ENCODE results near the gene RFX8.

RFX8 gene

DNA sequence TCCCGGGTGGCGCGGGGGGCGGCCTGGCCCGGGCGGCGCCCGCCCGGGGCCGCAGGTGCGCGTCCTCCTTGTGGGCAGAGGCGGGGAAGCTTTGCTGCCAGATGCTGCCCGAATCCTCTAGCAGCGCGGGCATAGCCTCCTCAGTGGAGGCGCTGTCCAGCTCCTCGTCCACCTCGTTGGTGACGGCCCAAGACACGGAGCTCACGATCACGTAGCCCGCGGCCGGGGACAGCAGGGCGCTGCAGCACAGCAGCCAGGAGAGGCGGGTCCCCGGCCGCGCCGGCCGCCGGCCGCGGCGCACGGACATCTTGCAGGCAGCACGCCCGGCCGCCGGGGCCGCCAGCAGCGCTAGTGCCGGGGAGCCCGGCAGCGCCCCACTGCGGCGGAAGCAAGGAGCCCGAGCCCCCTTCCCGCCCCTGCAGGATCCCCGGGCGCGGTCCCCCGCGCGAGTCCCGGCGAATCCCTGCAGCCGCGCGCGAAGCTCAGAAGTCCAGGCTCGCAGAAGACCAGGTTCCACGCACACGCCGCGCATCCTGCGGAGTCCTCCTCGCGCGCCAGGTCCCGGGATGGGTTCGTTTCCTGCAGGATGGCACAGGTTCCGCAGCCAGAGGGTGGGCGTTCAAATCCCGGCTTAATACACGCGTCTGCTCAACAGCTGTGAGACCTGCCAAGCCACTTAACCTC is 87.6 kb downstream of the RFX8 start, which contains the start of gene CREG2:
Gene CREG2 (minus strand): TSS at position 353 of the 684 bp plus-strand sequence. CDS start 46 bp downstream, at position 307.
- in situ Hi-C loops (cut with MboI; ENCODE audit: low sequenced_read_pairs): no loop called here

DNA sequence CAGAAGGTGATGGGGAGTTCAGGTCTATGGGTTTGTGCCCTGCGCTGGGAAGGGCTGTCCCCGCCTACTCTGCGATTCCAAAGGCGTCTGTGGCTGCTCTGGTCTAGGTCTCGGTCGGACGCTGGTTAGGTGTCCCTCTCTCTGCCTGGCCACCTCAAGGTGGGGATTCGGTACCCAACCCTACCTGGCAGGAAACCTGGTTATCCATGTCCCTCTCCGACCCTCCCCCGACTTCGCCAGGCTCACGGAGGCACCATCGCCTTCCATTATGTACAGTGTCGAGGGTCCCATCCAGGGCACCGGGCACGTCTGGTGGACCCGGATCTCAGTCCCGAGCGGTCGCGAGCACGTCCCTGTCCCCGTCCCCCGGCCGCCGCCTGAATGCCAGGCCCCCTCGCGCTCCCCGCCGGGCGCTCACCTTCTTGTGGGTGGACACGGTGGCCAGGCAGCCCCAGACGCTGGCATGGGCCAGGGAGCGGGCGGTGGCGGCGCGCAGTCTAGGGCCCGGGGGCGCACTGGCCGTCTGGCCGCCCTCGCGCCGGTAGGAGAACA is 88.2 kb downstream of the RFX8 start:
- in situ Hi-C loops (cut with MboI; ENCODE audit: low sequenced_read_pairs): no loop called here

DNA sequence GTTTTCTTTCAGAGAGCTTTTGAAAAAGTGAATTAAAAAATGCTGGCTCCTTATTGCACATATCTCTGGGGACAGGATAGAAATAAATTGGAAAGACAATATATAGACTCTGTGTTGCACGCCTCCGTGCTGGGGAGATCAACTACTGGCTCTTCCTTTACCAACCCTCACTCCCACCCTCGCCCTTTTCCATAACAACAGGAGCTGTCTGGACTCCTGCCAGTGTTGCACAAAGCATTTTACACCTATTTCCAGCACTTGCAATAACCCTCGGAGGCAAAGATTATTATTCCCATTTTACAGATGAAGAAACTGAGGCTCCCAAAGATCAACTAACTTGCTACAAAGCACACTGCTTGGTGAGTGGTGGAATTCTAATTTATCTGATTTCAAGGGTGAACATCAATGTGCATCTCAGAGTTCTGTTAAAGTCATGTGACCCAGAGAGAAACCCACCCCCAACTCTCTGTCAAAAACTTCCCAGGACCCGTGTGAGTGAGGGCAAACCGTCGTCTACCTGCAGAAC is 91.8 kb downstream of the RFX8 start:
- in situ Hi-C loops (cut with MboI; ENCODE audit: low sequenced_read_pairs): no loop called here

DNA sequence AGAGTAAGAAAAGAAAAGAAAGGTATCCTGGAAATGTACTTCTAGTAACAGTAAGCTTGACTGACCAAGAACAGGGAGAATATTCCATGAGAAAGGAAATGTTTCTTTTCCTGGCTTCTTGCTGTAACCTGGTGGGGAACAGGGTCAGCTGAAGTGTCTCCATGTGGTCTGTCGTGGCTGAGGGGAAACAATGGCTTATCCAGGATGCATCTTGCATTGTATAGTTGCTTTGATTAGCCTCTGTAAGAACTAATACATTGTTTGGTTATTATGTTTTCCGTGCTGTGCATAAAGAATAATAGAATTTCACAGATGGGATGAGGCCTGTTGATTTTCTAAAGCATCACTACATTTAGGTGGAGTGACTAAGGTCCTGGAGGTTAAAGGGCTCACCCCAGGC is 92.5 kb downstream of the RFX8 start:
- in situ Hi-C loops (cut with MboI; ENCODE audit: low sequenced_read_pairs): no loop called here

DNA sequence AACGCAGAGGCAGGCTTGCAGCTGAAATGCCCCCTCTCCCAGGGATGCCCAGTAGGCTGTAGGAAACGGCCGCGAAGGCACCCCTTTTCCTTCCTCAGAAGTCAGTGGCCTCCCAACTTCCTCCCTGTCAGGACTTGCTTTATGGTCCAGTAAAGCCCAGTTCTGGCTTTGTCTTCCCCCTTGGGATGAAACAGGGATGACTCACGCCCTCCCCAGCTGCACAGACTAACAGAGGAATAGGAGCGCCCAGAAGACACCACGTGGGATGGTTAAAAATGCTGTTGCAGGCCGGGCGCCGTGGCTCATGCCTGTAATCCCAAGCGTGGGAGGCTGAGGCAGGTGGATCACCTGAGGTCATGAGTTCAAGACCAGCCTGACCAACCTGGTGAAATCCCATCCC is 94.5 kb downstream of the RFX8 start:
- in situ Hi-C loops (cut with MboI; ENCODE audit: low sequenced_read_pairs): no loop called here

DNA sequence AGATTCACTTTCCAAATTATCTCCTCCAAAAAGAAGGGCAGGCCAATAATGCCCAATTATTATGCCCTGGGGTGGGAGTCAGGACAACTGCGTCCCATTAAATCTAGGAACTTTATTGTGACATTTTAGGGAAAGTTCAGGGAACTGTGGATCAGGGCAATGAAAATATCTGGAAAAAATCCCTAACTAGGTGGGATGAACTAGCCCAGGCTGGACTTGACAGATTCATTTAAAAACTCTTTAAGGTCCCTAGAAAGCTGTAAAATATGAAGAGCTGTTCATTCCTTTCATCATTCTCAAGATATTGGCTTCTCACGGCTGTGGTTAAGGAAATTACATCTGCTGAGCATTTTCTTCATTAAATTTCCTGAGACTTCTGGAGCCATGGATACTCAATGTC is 95.8 kb downstream of the RFX8 start:
- in situ Hi-C loops (cut with MboI; ENCODE audit: low sequenced_read_pairs): no loop called here

DNA sequence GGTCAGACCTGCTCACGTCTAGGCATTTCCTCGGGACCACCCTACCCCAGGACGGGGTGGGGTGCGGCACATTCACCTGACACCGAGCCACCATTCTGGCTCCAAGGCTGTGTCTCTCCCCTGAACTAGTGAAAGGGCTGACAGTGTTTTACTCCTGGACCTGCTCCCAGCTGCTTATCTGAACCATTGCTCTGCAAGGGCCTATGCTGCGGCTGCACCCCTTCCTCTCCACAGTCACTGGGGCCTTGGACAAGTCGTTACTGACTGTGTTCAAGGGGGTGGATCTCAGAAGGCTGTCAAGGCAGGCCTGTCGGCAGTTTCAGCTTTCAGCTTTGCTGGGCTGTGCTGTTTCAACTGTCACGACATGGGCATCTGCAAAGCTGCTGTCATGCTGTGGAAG is 99.3 kb downstream of the RFX8 start:
- in situ Hi-C loops (cut with MboI; ENCODE audit: low sequenced_read_pairs): no loop called here

DNA sequence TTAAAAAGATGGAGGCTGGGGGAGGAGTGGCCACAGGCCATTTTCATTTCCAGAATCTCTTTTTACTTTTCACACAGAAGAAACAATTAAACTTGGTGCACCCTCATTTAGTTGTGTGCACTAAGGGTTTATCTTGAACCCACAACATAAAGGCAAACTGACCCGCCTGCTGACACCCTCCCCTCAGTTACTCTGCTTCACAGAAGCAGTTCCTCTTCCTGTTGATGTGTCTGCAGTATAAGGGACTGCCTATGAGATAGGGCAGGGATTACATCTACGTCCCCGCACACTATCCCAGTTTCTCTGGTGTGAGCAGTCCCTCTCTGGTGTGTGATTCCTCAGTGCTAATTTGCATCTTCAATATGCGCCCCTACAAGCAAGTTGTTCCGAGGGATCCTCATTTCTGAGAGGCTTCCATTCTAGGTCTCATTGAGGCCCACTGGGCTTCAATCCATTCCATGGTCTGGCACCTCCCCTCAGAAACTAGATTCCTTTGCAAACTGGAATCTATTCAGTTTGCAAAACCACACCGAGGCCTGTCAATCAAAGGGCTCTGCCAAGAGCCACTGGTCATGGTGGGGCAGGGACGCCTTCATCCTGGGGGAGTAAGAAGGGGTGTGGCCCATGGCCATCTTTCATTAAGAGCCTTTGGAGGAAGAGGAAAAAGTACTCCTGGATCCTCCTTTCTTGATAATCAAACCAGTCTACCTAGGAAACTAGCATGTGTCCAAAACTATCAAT is 99.9 kb downstream of the RFX8 start:
- in situ Hi-C loops (cut with MboI; ENCODE audit: low sequenced_read_pairs): no loop called here

DNA sequence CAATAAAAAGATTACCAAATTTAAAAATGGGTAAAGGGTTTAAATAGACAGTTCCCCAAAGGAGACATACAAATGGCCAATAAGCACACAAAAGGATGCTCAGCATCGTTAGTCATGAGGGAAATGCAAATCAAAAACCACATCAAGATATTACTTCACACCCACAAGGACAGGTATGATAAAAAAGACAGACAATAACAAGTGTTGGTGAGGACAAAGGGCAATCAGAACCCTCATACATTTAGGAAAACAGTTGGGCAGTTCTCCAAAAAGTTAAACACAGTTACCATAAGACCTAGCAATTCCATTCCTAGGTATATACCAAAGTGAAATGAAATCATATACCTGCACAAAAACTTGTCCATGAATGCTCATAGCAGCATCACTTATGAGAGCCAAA is 102.1 kb downstream of the RFX8 start:
- in situ Hi-C loops (cut with MboI; ENCODE audit: low sequenced_read_pairs): no loop called here

DNA sequence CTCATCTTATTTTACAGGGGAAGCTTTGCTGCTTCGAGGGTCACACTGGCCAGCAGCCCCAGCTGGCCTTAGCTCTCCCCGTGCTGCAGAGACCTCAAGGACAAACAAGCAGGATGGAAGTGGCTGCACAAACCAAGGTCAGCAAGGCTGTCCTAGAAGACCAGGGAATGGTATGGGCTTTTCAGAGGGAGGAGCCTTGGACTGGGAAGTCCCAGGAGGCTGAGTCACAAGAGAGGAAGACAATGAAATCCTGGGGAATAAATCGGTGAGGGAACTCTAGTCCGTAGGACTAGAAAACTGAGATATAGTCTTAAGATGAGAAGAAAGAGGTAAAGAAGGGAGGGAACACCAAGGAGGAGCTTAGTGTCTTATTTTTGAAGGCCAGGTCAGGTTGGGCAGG is 103.3 kb downstream of the RFX8 start:
- in situ Hi-C loops (cut with MboI; ENCODE audit: low sequenced_read_pairs): no loop called here

DNA sequence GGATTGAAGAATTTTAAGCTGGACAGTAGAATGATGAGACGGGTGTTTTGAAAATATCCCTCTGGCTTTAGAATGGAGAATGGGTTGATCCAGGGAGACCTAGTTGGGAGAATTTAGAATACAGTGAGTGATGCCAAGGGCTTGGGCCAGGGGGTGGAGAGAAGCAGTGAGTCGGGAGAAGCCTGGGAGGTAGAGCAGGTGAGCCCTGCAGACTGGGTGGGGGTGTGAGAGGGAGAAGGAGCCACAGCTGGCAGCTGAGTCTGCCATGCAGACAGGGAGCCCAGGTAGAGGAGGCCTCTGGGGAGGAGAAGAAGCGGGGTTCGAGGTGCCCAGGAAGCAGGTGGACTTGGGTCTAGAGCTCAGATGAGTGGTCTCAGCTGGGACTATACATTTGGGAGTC is 105.8 kb downstream of the RFX8 start:
- in situ Hi-C loops (cut with MboI; ENCODE audit: low sequenced_read_pairs): no loop called here

DNA sequence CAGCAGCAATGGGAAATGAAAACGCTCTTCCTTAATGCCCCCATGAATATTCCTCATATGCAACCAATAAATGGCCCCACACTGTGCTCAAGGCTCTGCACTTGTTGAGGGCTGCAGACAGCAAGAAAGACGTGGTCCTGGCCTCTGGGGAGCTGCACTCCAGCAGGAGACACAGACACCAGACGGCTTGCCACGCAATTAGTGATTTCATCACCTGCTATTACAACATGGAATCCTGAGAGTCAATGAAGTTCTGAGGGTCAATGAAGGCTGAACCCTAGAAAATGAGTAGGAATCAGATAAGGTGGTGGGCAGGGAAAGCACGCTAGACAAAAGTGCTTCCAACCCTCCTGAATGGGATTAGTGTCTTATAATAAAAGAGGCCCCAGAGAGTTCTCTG is 106.5 kb downstream of the RFX8 start:
- in situ Hi-C loops (cut with MboI; ENCODE audit: low sequenced_read_pairs): no loop called here

DNA sequence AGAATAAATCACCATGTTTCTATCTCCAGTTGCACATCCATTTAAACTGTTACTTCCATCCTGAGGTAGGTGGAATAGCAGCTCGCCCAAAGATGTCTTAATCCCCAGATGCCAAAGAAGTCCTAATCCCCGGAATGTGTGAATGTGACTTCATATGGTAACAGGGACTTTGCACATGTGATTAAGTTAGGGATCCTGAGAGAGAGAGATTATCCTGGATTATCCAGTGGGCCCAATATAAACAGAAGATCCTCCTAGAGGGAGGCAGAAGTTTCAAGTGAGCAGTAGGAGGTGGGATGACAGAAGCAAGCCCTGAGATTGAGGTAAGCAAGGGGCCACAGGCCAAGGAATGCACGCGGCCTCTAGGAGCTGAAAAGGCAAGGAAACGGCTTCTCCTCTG is 107.4 kb downstream of the RFX8 start:
- in situ Hi-C loops (cut with MboI; ENCODE audit: low sequenced_read_pairs): no loop called here

DNA sequence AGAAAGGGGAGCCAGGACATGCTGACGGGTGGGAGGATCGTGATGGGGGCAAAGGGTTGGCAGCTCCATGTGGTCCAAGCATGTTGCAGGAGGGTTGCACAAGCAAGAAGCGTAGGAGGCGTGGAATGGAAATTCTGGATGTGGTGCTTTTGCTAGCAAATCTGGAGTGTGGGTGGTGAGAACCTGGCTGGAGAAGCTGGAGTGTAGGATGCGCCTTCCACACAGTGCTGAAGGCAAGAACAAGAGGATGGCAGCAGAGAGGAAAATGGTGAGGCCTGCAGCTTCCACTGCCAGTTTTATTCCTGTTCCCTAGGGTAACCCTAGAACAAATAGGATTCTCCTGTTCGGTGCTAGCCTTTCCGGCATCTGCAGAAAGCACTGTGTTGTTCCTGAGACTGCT is 110.0 kb downstream of the RFX8 start:
- in situ Hi-C loops (cut with MboI; ENCODE audit: low sequenced_read_pairs): no loop called here

DNA sequence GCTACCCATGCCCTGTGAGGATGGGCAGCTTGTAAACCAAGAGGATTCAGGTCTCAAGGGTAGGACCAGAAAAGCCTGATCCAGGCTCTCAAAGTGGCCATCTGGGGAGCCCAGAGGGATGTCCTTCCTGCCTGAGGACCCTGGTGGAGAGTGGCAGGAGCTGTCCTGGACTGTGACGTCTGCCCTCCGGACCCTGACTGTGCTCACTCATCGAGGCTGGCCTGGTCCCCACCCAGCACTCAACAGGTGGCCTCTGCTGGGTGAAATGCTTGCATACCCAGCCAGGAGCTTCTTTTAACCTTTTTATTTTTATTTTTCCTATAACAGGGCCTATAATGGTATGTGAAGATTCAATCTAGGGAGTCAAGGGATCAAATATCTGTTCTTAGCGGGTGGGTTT is 112.1 kb downstream of the RFX8 start:
- in situ Hi-C loops (cut with MboI; ENCODE audit: low sequenced_read_pairs): no loop called here

DNA sequence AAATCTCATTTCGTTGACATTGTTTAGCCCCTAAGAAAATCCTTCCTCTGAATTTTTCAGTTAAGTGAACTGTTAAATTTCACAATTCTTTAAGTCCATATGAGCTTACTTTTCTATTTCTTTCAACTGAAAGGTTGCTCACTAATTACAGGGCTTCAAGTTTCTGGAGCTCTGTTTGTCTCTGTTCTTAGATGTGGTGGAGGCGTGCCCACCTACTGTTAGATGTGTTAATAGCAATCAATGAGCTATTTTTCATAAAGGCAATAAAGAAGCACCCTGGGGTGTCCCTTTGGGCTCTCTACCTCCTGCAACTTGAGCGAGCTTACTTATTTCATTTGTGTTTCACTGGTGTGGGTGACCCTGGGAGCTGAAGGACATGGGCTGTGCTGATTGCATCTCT is 112.6 kb downstream of the RFX8 start:
- in situ Hi-C loops (cut with MboI; ENCODE audit: low sequenced_read_pairs): no loop called here

DNA sequence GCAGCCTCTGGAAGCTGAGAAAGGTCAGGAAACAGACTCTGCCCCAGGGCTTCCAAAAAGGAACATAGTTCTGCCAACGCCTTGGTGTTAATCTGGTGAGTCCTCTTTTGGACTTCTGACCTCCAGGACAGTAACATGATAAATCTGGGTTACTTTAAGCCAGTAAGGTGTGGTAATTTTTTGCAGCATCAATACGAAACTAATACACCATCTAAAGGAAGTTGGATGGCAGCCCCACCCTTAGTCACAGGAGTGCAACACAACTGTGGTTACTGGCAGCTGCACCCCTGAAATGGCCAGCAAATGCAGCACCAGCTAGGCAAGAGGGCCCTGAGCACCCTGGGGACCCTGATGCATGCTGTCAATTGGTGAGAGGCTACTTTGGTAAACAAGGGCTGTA is 113.4 kb downstream of the RFX8 start:
- in situ Hi-C loops (cut with MboI; ENCODE audit: low sequenced_read_pairs): no loop called here

DNA sequence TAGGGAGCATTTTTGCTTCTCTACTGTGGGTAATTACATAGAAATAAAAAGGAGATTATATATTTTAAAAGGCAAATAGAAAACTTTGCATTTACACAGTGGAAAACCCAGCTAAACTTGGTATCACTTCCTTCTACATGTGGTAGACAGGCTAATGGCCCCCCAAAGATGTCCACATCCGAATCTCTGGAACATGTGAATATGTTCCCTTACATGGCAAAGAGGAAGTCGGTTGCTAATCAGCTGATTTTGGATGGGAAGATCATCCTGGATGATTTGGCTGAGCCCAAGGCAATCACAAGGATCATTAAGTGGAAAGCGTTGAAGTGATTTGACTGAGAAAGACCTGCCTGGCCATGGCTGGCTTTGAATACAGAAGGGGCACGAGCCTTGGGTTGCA is 113.8 kb downstream of the RFX8 start:
- in situ Hi-C loops (cut with MboI; ENCODE audit: low sequenced_read_pairs): no loop called here

DNA sequence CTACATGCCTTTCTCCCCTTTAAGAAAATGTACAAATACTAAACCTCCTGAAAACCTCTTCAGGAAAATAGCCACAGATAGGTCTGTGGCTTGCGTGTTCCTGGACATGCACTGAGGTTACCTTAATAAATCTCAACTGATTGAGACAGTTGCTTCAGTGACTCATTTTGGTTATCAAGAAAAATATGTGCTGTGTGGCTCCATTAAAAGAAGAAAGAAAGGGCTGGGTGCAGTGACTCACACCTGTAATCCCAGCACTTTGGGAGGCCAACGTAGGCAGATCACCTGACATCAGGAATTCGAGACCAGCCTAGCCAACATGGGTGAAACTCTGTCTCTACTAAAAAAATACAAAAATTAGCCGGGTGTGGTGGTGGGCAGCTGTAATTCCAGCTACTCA is 114.7 kb downstream of the RFX8 start:
- in situ Hi-C loops (cut with MboI; ENCODE audit: low sequenced_read_pairs): no loop called here

DNA sequence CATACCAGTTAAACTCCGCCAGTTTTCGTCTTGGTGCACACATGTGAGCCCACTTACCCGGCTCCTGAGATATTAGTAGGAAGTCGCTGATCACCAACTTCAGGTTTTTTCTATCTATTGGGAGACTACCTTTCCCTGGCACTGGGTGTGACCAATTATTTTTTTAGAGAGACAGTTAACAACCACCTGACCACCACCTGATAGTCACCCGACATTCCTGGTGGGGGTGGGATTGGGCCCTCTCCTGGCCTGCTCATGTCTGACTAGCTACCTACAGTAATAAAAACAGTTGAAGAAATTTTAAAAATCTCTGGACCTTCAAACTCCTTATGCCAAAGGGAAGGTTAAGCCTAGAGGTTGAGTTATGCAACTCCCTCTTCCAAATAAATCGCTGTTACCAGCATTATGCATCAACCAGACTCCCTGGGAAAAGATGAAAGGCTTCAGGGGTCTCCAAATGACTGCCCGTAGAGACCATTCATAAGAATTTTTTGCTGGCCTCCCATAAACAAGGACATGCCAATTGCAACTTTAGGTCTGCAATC is 115.4 kb downstream of the RFX8 start:
- in situ Hi-C loops (cut with MboI; ENCODE audit: low sequenced_read_pairs): no loop called here

DNA sequence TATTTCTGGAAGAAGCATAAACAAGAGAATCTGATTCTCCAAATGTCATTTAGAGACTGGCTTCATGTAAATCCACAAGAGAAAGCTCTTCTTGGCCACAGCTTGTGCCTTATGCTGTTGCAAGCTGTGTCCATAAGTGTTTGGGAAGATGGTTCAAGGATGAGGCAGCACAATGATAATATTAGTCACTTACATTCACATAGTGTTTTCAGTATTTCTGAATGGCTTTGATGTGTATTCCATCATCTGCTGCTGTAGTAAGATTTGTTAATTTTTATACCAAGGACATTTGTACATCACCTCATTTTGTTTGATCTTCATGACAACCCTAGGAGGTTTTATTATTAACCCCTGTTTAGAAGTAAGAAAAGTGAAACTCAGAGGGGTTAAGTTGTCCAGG is 117.5 kb downstream of the RFX8 start:
- in situ Hi-C loops (cut with MboI; ENCODE audit: low sequenced_read_pairs): no loop called here

DNA sequence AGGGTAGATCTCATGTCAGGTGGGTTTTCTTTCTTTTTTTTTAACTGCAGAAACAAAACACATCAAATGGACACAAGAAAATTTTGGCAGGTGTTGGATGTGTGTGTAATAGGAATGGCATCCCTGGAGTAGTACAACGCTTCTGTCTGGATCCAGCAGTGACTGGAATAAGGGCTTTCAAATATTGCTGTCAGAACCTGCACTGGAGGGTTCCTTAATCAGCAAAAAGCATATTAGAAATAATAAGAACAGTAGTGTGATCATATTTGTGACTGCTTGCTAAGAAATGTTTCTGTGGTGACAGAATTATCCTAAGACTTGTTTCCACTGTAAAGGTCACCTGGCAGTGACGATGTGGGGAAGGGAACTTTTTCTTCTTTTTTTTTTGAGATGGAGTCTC is 118.4 kb downstream of the RFX8 start:
- in situ Hi-C loops (cut with MboI; ENCODE audit: low sequenced_read_pairs): no loop called here
